Testis (tissue), 3 donors: Measurements from ENCODE around the gene PLAC8. TPM values are rescaled to one million over a fixed set of nuclear protein-coding genes. Genes with fewer than 3 reads are reported as not detected.
"Not testable (repeated sequence)": the region's sequence is repeated elsewhere in the genome, so short reads cannot be mapped to it uniquely, and the experiment has no call there.

Experiments used
- DNase-seq: peaks from one replicate; pipeline ENCODE4 v3.0.0-alpha.2; 2019
- H3K27ac ChIP-seq, 2 donors: fragments of 200-600 bp; sonication (generic); one replicate each; pipeline ENCODE4 v1.5.1; 2019
- H3K27me3 ChIP-seq: fragments of 200-600 bp; sonication (generic); one replicate; pipeline ENCODE4 v1.5.1; 2019
- H3K36me3 ChIP-seq: fragments of 200-600 bp; sonication (generic); one replicate; pipeline ENCODE4 v1.5.1; 2017; ENCODE audit warnings: low read depth; ENCODE audit errors: missing control alignments
- H3K4me1 ChIP-seq: fragments of 200-600 bp; sonication (generic); one replicate; pipeline ENCODE4 v1.5.1; 2019
- H3K4me3 ChIP-seq, 2 donors: fragments of 200-600 bp; sonication (generic); one replicate each; pipeline ENCODE4 v1.5.1; 2017 to 2019
- H3K9me3 ChIP-seq: fragments of 200-600 bp; sonication (generic); one replicate; pipeline ENCODE4 v1.5.1; 2017
- CTCF ChIP-seq, 3 experiments: fragments of 450-650 bp in 2 of 3; fragments of 200-600 bp in 1 of 3; sonication (generic) in 1 of 3; IDR thresholded peaks; one replicate each; pipeline ENCODE4 v1.5.1; 2016 to 2019; ENCODE audit warnings: antibody characterized with exemption in 3 of 3, mild to moderate bottlenecking in 2 of 3, moderate library complexity in 1 of 3
- POLR2A ChIP-seq: fragments of 450-650 bp; IDR thresholded peaks from one replicate; pipeline ENCODE4 v1.6.1; 2017; ENCODE audit warnings: antibody characterized with exemption, mild to moderate bottlenecking, moderate library complexity
- WGBS, 2 donors: methylation state at CpG; one replicate each; pipeline ENCODE4 v1.1.5; 2018; 5-methylcytosine and 5-hydroxymethylcytosine counted together
- intact Hi-C: fragments of 100-400 bp; cut with DNase I; formaldehyde crosslinking; loops from one replicate; pipeline ENCODE4 v1.15.1; 2023; ENCODE audit warnings: low total_unique reads
- polyA plus RNA-seq: library from polyadenylated mRNA; stranded (reverse); fragments of 350-450 nt; fragmentation: Illumina TruSeq; extraction: RNeasy Lipid Tissue Mini Kit (QIAGEN cat#74804); gene quantifications from one replicate; pipeline ENCODE4 v1.2.3, GENCODE V29; 2014; ENCODE audit warnings: low read depth, low replicate concordance; ENCODE audit not compliant: insufficient read depth
- total RNA-seq, 2 donors: library from RNA; depleted of rRNA; stranded (reverse); fragments of >200 nt; gene quantifications; one replicate each; pipeline ENCODE4 v1.2.3, GENCODE V29; 2016

Gene PLAC8
- total and polyA plus RNA-seq, 3 donors from 2014 or later, result 0.55 to 2.0 (median 1.3) TPM

- no peaks in the 10 kb centered on the region for H3K27me3 ChIP-seq
- 90 to 93% methylated on average over 7 of the region's 7 CpGs for WGBS, 2 donors
- H3K9me3 ChIP-seq, result no peaks in the 10 kb centered on the region
- H3K27ac ChIP-seq, result no peak overlapping the region
- DNase-seq, result no peak
- H3K36me3 ChIP-seq, result no peaks in the 10 kb centered on the region
- intact Hi-C loops, result no loop called here
- peaks cover 5% of the 10 kb centered on the region for H3K4me1 ChIP-seq
- no peak for TF ChIP-seq CTCF (IDR thresholded peaks at IDR 0.05)
- TF ChIP-seq POLR2A, result no peak
- no peak overlapping the region for H3K4me3 ChIP-seq
Observed at GRCh38 chr4:83104991-83105390, 9.5 kb downstream of the PLAC8 start.

GRCh38 chr4:83096397-83096796, 18.1 kb downstream of the PLAC8 start:
- H3K27me3 ChIP-seq, result no peaks in the 10 kb centered on the region
- no peak for DNase-seq
- no peak overlapping the region for H3K4me3 ChIP-seq
- no peaks in the 10 kb centered on the region for H3K36me3 ChIP-seq
- H3K27ac ChIP-seq, result no peak overlapping the region
- intact Hi-C loops, result no loop called here
- 82 to 89% methylated on average over 2 of the region's 2 CpGs for WGBS, 2 donors
- H3K4me1 ChIP-seq, result no peaks in the 10 kb centered on the region
- TF ChIP-seq CTCF (IDR thresholded peaks at IDR 0.05) (no peak), POLR2A (no peak)
- no peaks in the 10 kb centered on the region for H3K9me3 ChIP-seq

GRCh38 chr4:83093060-83093640, 21.4 kb downstream of the PLAC8 start:
- no peaks in the 10 kb centered on the region for H3K4me1 ChIP-seq

GRCh38 chr4:83089410-83090157, 24.9 kb downstream of the PLAC8 start:
- Histone ChIP-seq H3K36me3 (no peaks in the 10 kb centered on the region), H3K27me3 (no peaks in the 10 kb centered on the region), H3K4me1 (no peaks in the 10 kb centered on the region), H3K27ac (no peak overlapping the region), H3K9me3 (no peaks in the 10 kb centered on the region), H3K4me3 (no peak overlapping the region)
- TF ChIP-seq CTCF (IDR thresholded peaks at IDR 0.05) (no peak), POLR2A (no peak)
- WGBS, 2 donors, result 76 to 79% methylated on average over 2 of the region's 2 CpGs
- no peak for DNase-seq
- intact Hi-C loops, result no loop called here

More at GRCh38 chr4:83093060-83093640, 21.4 kb downstream of the PLAC8 start:
- no peak overlapping the region for H3K27ac ChIP-seq
- no peaks in the 10 kb centered on the region for H3K27me3 ChIP-seq
- no peak for DNase-seq
- TF ChIP-seq CTCF (IDR thresholded peaks at IDR 0.05), result no peak
- no peak for TF ChIP-seq POLR2A
- intact Hi-C loops, result no loop called here
- H3K36me3 ChIP-seq, result no peaks in the 10 kb centered on the region
- no peaks in the 10 kb centered on the region for H3K9me3 ChIP-seq
- H3K4me3 ChIP-seq, result no peak overlapping the region
- WGBS, 2 donors, result 63 to 68% methylated on average over 6 of the region's 6 CpGs

- intact Hi-C loops, H3K4me1 ChIP-seq, H3K9me3 ChIP-seq, H3K27ac ChIP-seq, H3K27me3 ChIP-seq, H3K4me3 ChIP-seq, H3K36me3 ChIP-seq: not testable (repeated sequence)
- WGBS, 2 donors, result 62 to 87% methylated on average over 12 of the region's 12 CpGs
- DNase-seq, result peak; percentile 23
Observed at GRCh38 chr4:83084956-83085355, 29.6 kb downstream of the PLAC8 start.
